Chondrocyte (in vitro differentiated cells): ENCODE data around the gene ZCCHC10. TPM values are rescaled to one million over a fixed set of nuclear protein-coding genes. Genes with fewer than 3 reads are reported as not detected.
"Not testable (repeated sequence)": the region's sequence is repeated elsewhere in the genome, so short reads cannot be mapped to it uniquely, and the experiment has no call there.

ENCODE experiments used
- DNase-seq: peaks from one replicate; pipeline ENCODE4 v3.0.0; 2021; ENCODE audit warnings: mixed read lengths, low spot score
- H3K27ac Mint-ChIP-seq: one replicate; pipeline ENCODE4 v1.8.0; 2021; ENCODE audit warnings: mild to moderate bottlenecking, moderate library complexity, mixed read lengths; ENCODE audit not compliant: unreplicated experiment
- H3K27me3 Mint-ChIP-seq: 2 replicates; pipeline ENCODE4 v1.8.0; 2021; ENCODE audit warnings: low read depth, mixed read lengths
- H3K36me3 Mint-ChIP-seq: 2 replicates; pipeline ENCODE4 v1.8.0; 2021; ENCODE audit warnings: low read depth, mixed read lengths
- H3K4me1 Mint-ChIP-seq: 2 replicates; pipeline ENCODE4 v1.8.0; 2021; ENCODE audit warnings: low read depth, mild to moderate bottlenecking, mixed read lengths
- H3K4me3 Mint-ChIP-seq: one replicate; pipeline ENCODE4 v1.8.0; 2021; ENCODE audit warnings: mild to moderate bottlenecking, moderate library complexity, mixed read lengths; ENCODE audit not compliant: unreplicated experiment
- H3K9me3 Mint-ChIP-seq: 2 replicates; pipeline ENCODE4 v1.8.0; 2021; ENCODE audit warnings: low read depth, mixed read lengths
- total RNA-seq: library from RNA; stranded (reverse); gene quantifications from 3 replicates; pipeline ENCODE4 v1.2.1, GENCODE V29; 2021
- TF ChIP-seq, protein P1 (sequence below): fragments of 200-600 bp; sonication (generic); IDR thresholded peaks from 2 replicates; pipeline ENCODE4 v1.5.0; 2021; ENCODE audit warnings: antibody characterized with exemption, mild to moderate bottlenecking, moderate library complexity

Gene ZCCHC10
- total RNA-seq, 1 donor from 2014 or later, result 19.9 TPM

DNA sequence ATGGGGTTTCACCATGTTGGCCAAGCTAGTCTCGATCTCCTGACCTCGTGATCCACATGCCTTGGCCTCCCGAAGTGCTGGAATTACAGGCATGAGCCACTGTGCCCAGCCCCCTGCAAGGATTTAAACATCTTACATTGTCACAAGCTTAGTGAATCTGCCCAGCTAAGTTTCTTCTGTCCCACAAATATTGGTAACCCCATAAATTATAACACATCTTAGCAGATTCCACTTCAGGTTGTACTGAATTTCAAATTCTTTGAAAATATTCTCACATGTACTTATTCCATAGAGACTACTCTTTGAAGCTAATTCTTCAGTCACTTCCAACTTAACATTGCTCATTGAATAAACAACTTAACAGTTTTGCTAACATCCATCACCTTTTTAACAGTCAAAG is 49.5 kb downstream of the ZCCHC10 start:
- TF ChIP-seq, protein P1, sequence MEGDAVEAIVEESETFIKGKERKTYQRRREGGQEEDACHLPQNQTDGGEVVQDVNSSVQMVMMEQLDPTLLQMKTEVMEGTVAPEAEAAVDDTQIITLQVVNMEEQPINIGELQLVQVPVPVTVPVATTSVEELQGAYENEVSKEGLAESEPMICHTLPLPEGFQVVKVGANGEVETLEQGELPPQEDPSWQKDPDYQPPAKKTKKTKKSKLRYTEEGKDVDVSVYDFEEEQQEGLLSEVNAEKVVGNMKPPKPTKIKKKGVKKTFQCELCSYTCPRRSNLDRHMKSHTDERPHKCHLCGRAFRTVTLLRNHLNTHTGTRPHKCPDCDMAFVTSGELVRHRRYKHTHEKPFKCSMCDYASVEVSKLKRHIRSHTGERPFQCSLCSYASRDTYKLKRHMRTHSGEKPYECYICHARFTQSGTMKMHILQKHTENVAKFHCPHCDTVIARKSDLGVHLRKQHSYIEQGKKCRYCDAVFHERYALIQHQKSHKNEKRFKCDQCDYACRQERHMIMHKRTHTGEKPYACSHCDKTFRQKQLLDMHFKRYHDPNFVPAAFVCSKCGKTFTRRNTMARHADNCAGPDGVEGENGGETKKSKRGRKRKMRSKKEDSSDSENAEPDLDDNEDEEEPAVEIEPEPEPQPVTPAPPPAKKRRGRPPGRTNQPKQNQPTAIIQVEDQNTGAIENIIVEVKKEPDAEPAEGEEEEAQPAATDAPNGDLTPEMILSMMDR, result no peak
- H3K27ac Mint-ChIP-seq, result no peak overlapping the region
- peaks cover 4% of the 10 kb centered on the region for H3K36me3 Mint-ChIP-seq
- no peak overlapping the region for H3K4me3 Mint-ChIP-seq
- H3K4me1 Mint-ChIP-seq, result no peaks in the 10 kb centered on the region
- DNase-seq, result no peak
- H3K27me3 Mint-ChIP-seq, result no peaks in the 10 kb centered on the region
- peaks cover 12% of the 10 kb centered on the region for H3K9me3 Mint-ChIP-seq

DNA sequence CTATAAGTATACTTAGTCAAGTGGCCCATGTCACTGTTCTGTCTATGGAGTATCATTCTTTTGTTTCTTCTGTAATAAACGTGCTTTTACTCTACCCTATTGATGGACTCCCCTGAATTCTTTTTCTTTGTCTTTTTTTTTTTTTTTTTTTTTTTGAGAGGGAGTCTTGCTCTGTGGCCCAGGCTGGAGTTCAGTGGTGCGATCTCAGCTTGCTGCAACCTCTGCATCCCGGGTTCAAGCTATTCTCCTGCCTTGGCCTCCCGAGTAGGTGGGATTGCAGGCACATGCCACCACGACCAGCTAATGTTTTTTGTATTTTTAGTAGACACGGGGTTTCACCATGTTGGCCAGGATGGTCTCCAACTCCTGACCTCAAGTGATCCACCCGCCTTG is 53.9 kb downstream of the ZCCHC10 start:
- not testable (repeated sequence) for H3K4me3 Mint-ChIP-seq, DNase-seq, H3K9me3 Mint-ChIP-seq, H3K27me3 Mint-ChIP-seq, H3K27ac Mint-ChIP-seq, H3K4me1 Mint-ChIP-seq, H3K36me3 Mint-ChIP-seq

DNA sequence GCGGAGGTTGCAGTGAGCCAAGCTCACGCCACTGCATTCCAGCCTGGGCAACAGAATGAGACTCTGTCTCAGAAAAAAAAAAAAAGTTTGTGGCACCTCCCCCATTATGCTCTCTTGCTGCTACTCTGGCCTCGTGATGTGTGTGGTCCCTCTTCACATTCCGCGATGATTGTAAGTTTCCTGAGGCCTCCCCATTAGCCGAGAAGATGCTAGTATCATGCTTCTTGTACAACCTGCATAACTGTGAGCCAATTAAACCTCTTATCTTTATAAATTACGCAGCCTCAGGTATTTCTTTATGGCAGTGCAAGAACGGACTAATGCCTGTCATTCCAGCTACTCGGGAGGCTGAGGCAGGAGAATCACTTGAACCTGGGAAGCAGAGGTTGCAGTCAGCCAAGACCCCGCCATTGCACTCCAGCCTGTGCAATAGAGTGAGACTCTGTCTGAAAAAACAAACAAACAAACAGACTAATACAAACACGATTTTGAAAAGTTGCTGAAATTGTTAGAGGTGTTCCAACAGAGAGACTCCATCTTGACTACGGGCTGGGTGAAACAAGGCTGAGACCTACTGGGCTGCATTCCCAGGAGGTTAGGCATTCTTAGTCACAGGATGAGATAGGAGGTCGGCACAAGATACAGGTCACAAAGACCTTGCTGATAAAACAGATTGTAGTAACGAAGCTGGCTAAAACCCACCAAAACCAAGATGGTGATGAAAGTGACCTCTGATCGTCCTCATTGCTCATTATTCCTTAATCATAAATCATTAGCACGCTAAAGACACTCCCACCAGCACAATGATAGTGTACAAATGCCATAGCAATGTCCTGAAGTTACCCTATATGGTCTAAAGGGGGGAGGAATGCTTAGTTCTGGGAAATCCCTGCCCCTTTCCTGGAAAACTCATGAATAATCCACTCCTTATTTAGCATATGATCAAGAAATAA is 54.6 kb downstream of the ZCCHC10 start:
- no peaks in the 10 kb centered on the region for H3K27me3 Mint-ChIP-seq
- no peak for DNase-seq
- TF ChIP-seq, protein P1, result no peak
- peaks cover under 1% of the 10 kb centered on the region for H3K36me3 Mint-ChIP-seq
- no peak overlapping the region for H3K27ac Mint-ChIP-seq
- peaks cover 2% of the 10 kb centered on the region for H3K9me3 Mint-ChIP-seq
- H3K4me1 Mint-ChIP-seq, result no peaks in the 10 kb centered on the region
- no peak overlapping the region for H3K4me3 Mint-ChIP-seq

DNA sequence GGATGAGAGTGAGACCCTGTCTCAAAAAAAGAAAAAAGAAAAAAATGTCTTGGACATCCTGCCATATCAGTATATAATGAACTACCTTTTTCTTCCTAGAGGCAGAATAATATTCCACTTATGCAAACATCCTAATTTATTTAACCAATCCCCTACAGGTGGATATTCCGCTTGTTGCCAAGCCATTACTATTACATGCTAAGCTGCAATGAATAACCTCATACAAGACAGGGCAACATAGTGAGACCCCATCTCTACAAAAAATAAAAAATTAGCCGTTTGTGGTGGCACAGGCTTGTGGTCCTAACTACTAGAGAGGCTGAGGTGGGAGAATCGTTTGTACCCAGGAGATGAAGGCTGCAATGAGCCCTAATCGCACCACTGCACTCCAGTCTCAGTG is 61.2 kb downstream of the ZCCHC10 start:
- H3K27me3 Mint-ChIP-seq, result no peaks in the 10 kb centered on the region
- no peak overlapping the region for H3K4me3 Mint-ChIP-seq
- H3K27ac Mint-ChIP-seq, result no peak overlapping the region
- no peak for DNase-seq
- H3K36me3 Mint-ChIP-seq, result peaks cover 2% of the 10 kb centered on the region
- H3K9me3 Mint-ChIP-seq, result no peaks in the 10 kb centered on the region
- peaks cover 23% of the 10 kb centered on the region for H3K4me1 Mint-ChIP-seq
- TF ChIP-seq, protein P1, result no peak

DNA sequence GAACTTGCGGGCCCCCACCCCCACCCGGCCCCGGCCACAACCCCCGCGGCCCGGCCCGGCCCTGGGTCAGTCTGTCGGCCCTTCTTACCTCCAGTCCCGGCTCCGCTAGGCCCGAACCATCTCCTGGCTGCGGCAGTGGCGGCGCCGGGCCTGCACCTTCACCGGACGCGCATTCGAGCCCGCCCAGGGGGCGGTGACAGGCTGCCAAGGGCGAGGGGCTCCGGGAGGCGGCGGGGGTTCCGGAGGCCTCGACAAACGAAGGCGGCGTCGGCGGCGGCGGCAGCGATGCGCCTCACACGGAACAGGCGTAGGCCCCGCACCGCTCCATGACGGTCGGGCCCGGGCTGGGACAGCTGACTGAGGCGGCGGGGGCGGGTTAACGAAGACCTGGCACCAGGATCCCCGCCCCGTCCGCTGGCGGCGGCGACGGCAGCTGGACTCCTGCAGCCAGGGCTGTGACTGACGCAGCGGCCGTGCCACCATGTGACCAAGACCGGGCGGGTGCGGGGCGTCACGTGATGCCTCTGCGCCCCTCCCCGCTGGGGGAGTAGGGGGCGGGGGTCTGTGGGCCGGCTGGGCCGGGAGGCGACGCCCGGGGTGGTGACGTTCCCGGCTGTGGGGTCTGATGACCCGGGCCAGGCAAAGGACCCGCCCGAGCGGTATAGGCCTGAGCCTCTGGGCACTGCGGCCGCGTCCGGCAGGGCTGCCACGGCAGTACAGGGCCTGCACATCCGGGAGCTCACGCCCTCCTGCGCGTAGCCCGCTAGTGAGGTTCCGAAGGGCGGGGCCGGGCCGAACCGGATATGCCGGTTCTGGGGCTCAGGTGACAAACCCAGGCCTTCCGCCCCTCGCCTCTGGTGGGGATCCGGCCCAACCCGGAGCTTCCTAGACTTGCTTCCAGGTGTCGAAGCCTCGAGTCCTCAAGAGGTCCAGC is 62.9 kb downstream of the ZCCHC10 start, which contains the start of gene AFF4:
Gene AFF4, minus strand, starts transcription at position 464 of the 934 bp plus-strand sequence. CDS start 26,445 bp downstream, outside the sequence.
- peak within 1 kb of the TSS; percentile 97 for H3K4me3 Mint-ChIP-seq
- H3K36me3 Mint-ChIP-seq, result peaks cover 2% of the 10 kb centered on the region
- H3K27me3 Mint-ChIP-seq, result no peaks in the 10 kb centered on the region
- peak within 1 kb of the TSS; percentile 100 for H3K27ac Mint-ChIP-seq
- H3K4me1 Mint-ChIP-seq, result peaks cover 38% of the 10 kb centered on the region
- no peaks in the 10 kb centered on the region for H3K9me3 Mint-ChIP-seq
- TF ChIP-seq, protein P1, result peak; percentile 15
- DNase-seq, result peak; percentile 99
